Naive thymus-derived CD4-positive, alpha-beta T cell (primary cell): ENCODE data around the gene FN1. TPM values are rescaled to one million over a fixed set of nuclear protein-coding genes. Genes with fewer than 3 reads are reported as not detected.
A peak's percentile ranks its signal among the peaks of the same experiment; 100 is the strongest.
"Not testable (repeated sequence)": the region's sequence is repeated elsewhere in the genome, so short reads cannot be mapped to it uniquely, and the experiment has no call there.

Experiments used
- ATAC-seq: fragments of 150-1000 bp; cut with Tn5 transposase; 2 replicates; pipeline ENCODE4 v1.10.0; 2021; ENCODE audit warnings: mild to moderate bottlenecking, moderate library complexity
- CTCF ChIA-PET: fragments of 350-600 bp; sonication (Branson Sonifier 250); formaldehyde crosslinking; loops from one replicate; lab custom pipeline; 2021; ENCODE audit warnings: antibody characterized with exemption; lab: Charles Lee
- POLR2A ChIA-PET: fragments of 350-600 bp; sonication (Branson Sonifier 250); formaldehyde crosslinking; loops from one replicate; lab custom pipeline; 2021; ENCODE audit warnings: antibody characterized with exemption, inconsistent platforms; lab: Charles Lee
- DNase-seq, 9 donors: peaks; one replicate each; pipeline versions ENCODE4 v3.0.0 to v3.0.0-alpha.2; 2020 to 2022; ENCODE audit warnings: mixed read lengths in 1 of 9
- H3K27ac ChIP-seq: one replicate; pipeline ENCODE4 v1.7.0; 2013; ENCODE audit warnings: mild to moderate bottlenecking, low read depth, low read length, moderate library complexity
- H3K27me3 ChIP-seq, 2 donors: one replicate each; pipeline ENCODE4 v1.7.0; 2013; ENCODE audit warnings: low read length in 2 of 2, mild to moderate bottlenecking in 2 of 2, moderate library complexity in 2 of 2; ENCODE audit not compliant: control insufficient read depth in 2 of 2, insufficient read depth in 2 of 2
- H3K36me3 ChIP-seq, 3 experiments: 1 replicate in 2 of 3; 2 replicates in 1 of 3; pipeline ENCODE4 v1.7.0; 2013; ENCODE audit warnings: low read length in 3 of 3, mild to moderate bottlenecking in 3 of 3, moderate library complexity in 1 of 3; ENCODE audit not compliant: insufficient read depth in 3 of 3, control insufficient read depth in 2 of 3
- H3K4me1 ChIP-seq, 2 donors: one replicate each; pipeline ENCODE4 v1.7.0; 2013; ENCODE audit warnings: low read length in 2 of 2, mild to moderate bottlenecking in 2 of 2, moderate library complexity in 1 of 2; ENCODE audit not compliant: control insufficient read depth in 2 of 2, insufficient read depth in 2 of 2
- H3K4me3 ChIP-seq: 2 replicates; pipeline ENCODE4 v1.7.0; 2013; ENCODE audit warnings: mild to moderate bottlenecking, low read length
- H3K9me3 ChIP-seq, 3 experiments: 1 replicate in 2 of 3; 2 replicates in 1 of 3; pipeline ENCODE4 v1.7.0; 2013; ENCODE audit warnings: low read length in 3 of 3; ENCODE audit not compliant: control insufficient read depth in 2 of 3
- H3K27ac Mint-ChIP-seq, 9 donors: one replicate each; pipeline ENCODE4 v1.8.0; 2020 to 2022; ENCODE audit warnings: mixed read lengths in 9 of 9, mild to moderate bottlenecking in 8 of 9, moderate library complexity in 5 of 9, inconsistent platforms in 2 of 9
- H3K27me3 Mint-ChIP-seq, 5 donors: one replicate each; pipeline ENCODE4 v1.8.0; 2021 to 2022; ENCODE audit warnings: mixed read lengths in 5 of 5, mild to moderate bottlenecking in 1 of 5
- H3K36me3 Mint-ChIP-seq, 5 donors: one replicate each; pipeline ENCODE4 v1.8.0; 2020 to 2022; ENCODE audit warnings: mixed read lengths in 5 of 5, mild to moderate bottlenecking in 3 of 5, inconsistent platforms in 1 of 5
- H3K4me1 Mint-ChIP-seq, 7 donors: one replicate each; pipeline ENCODE4 v1.8.0; 2020 to 2022; ENCODE audit warnings: mixed read lengths in 7 of 7, mild to moderate bottlenecking in 3 of 7, inconsistent platforms in 1 of 7
- H3K4me3 Mint-ChIP-seq, 10 donors: one replicate each; pipeline ENCODE4 v1.8.0; 2020 to 2022; ENCODE audit warnings: mild to moderate bottlenecking in 10 of 10, mixed read lengths in 10 of 10, moderate library complexity in 6 of 10, inconsistent platforms in 2 of 10
- H3K9me3 Mint-ChIP-seq, 11 donors: one replicate each; pipeline ENCODE4 v1.8.0; 2020 to 2022; ENCODE audit warnings: mixed read lengths in 11 of 11, mild to moderate bottlenecking in 4 of 11, inconsistent platforms in 1 of 11, moderate library complexity in 1 of 11
- intact Hi-C, 2 donors: fragments of 100-400 bp; cut with micrococcal nuclease; formaldehyde crosslinking; loops; one replicate each; pipeline ENCODE4 v1.15.1; 2023
- polyA plus RNA-seq, 2 donors: library from polyadenylated mRNA; unstranded; fragments of 300-500 nt; fragmentation: Illumina TruSeq; gene quantifications; one replicate each; pipeline ENCODE4 v1.2.3, GENCODE V29; 2021
- total RNA-seq, 6 experiments: library from RNA in 5 of 6; stranded (reverse) in 5 of 6; gene quantifications; 1 replicate in 5 of 6; 2 replicates in 1 of 6; pipeline ENCODE4 v1.2.3 and lab custom pipeline; 2021 to 2026

Gene FN1
- total and polyA plus RNA-seq, 7 experiments from 2014 or later = 0.13 to 2.2 (median 0.68) TPM

- CTCF ChIA-PET = no interaction called here
- H3K4me3 Mint-ChIP-seq = peak overlapping the region; percentile 86 to 95 (median 93)
- no peaks in the 10 kb centered on the region for H3K27me3 ChIP-seq
- H3K27ac Mint-ChIP-seq = peak overlapping the region in 8 of 9 donors; percentile 62 to 94 (median 88)
- H3K27ac ChIP-seq = no peak overlapping the region
- intact Hi-C loops = loop anchor here (5.0 kb wide), 4 partner anchors 699 to 1184 kb away; partner anchors contain the start of genes MREG (in 2 of the 2), PECR (in 1 of the 2), RPL37A (in 1 of the 2) and TMEM169 (in 1 of the 2)
- H3K9me3 Mint-ChIP-seq = no peaks in the 10 kb centered on the region
- H3K27me3 Mint-ChIP-seq = no peaks in the 10 kb centered on the region
- H3K4me1 Mint-ChIP-seq = peaks cover 11 to 50% (median 37%) of the 10 kb centered on the region in 7 donors
- DNase-seq (no peak), ATAC-seq (no peak)
- H3K4me3 ChIP-seq = peak overlapping the region; percentile 98
- peaks cover 0 to 5% (median 0%) of the 10 kb centered on the region in 3 experiments for H3K36me3 ChIP-seq
- peaks cover 5 to 32% (median 30%) of the 10 kb centered on the region in 5 donors for H3K36me3 Mint-ChIP-seq
- POLR2A ChIA-PET = no interaction called here
- H3K9me3 ChIP-seq = no peaks in the 10 kb centered on the region
- peaks cover 13 to 16% of the 10 kb centered on the region in 2 donors for H3K4me1 ChIP-seq
These were observed 122.6 kb downstream of the FN1 start for GRCh38 chr2:215313255-215313613.

GRCh38 chr2:215311625-215312396 is 124.1 kb downstream of the FN1 start, which contains the start of gene ATIC:
TSS of gene ATIC (plus strand) at chr2:215312059. CDS start at chr2:215312143, 84 bp downstream.
- Histone ChIP-seq H3K27me3 (no peaks in the 10 kb centered on the region), H3K36me3 (peaks cover 0 to under 1% (median 0%) of the 10 kb centered on the region in 3 experiments), H3K9me3 (no peaks in the 10 kb centered on the region), H3K27ac (peak within 1 kb of the TSS; percentile 74), H3K4me1 (peaks cover 13 to 16% of the 10 kb centered on the region in 2 donors), H3K4me3 (peak within 1 kb of the TSS; percentile 98)
- intact Hi-C loops = loop anchor here (1.0 to 5.0 kb wide), 9 partner anchors 42 to 1185 kb away; partner anchors contain the start of genes BARD1 (in 2 of the 2), MREG (in 2 of the 2), SMARCAL1 (in 2 of the 2) and FN1 (in 1 of the 2)
- no peaks in the 10 kb centered on the region for H3K9me3 Mint-ChIP-seq
- H3K27ac Mint-ChIP-seq = peak within 1 kb of the TSS; percentile 84 to 97 (median 92)
- peaks cover 11 to 42% (median 37%) of the 10 kb centered on the region in 7 donors for H3K4me1 Mint-ChIP-seq
- POLR2A ChIA-PET = interaction anchor here (0.6 to 1.6 kb wide), 6 partner anchors 8 to 1422 kb away, joined by 3 to 6 read pairs (median 4); no protein-coding TSS in a partner anchor
- CTCF ChIA-PET = no interaction called here
- peak; percentile 67 to 92 (median 83) for DNase-seq
- ATAC-seq = peak; percentile 98
- H3K27me3 Mint-ChIP-seq = peaks cover 0 to 2% (median 0%) of the 10 kb centered on the region in 5 donors
- H3K36me3 Mint-ChIP-seq = peaks cover 5 to 29% (median 28%) of the 10 kb centered on the region in 5 donors
- peak within 1 kb of the TSS; percentile 86 to 95 (median 93) for H3K4me3 Mint-ChIP-seq

GRCh38 chr2:215311259-215311624 is 124.6 kb downstream of the FN1 start:
- peak in 2 of 9 donors; percentile 8 to 10 for DNase-seq
- intact Hi-C loops = loop anchor here (2.0 to 5.0 kb wide), 5 partner anchors 126 to 1186 kb away; partner anchors contain the start of genes MREG (in 2 of the 2), FN1 (in 1 of the 2), PECR (in 1 of the 2) and RPL37A (in 1 of the 2)
- H3K9me3 ChIP-seq, CTCF ChIA-PET, H3K36me3 ChIP-seq, H3K27me3 ChIP-seq, H3K9me3 Mint-ChIP-seq, H3K27me3 Mint-ChIP-seq: not testable (repeated sequence)
- Mint-ChIP-seq H3K4me1 (peaks cover 11 to 38% (median 34%) of the 10 kb centered on the region in 7 donors), H3K4me3 (peak overlapping the region; percentile 86 to 92 (median 89)), H3K36me3 (peaks cover 5 to 27% (median 26%) of the 10 kb centered on the region in 5 donors), H3K27ac (peak overlapping the region; percentile 81 to 94 (median 88))
- Histone ChIP-seq H3K4me1 (peaks cover 13 to 16% of the 10 kb centered on the region in 2 donors), H3K27ac (peak overlapping the region; percentile 74), H3K4me3 (peak overlapping the region; percentile 98)
- POLR2A ChIA-PET = interaction anchor here (0.6 to 1.6 kb wide), 5 partner anchors 9 to 1423 kb away, joined by 3 to 6 read pairs (median 4); no protein-coding TSS in a partner anchor
- peak; percentile 5 for ATAC-seq

Other genes starting within 250 kb of the FN1 start
- gene ATIC, start 124.0 kb downstream of the FN1 start, total RNA-seq = 100 to 1,000 TPM in 1 of 5 experiments, 10 to 100 TPM in 4; 62.1 to 170 (median 83.2) TPM
- gene ATIC, start 124.0 kb downstream of the FN1 start, polyA plus RNA-seq = 100 to 1,000 TPM; 170 to 205 TPM